DMS 273 (cell line): ENCODE data around the gene ACE.

Experiments used
- DNase-seq: peaks from one replicate; lab custom pipeline; 2025; ENCODE audit not compliant: unreplicated experiment; lab: John Stamatoyannopoulos, UW

ACE gene

DNA sequence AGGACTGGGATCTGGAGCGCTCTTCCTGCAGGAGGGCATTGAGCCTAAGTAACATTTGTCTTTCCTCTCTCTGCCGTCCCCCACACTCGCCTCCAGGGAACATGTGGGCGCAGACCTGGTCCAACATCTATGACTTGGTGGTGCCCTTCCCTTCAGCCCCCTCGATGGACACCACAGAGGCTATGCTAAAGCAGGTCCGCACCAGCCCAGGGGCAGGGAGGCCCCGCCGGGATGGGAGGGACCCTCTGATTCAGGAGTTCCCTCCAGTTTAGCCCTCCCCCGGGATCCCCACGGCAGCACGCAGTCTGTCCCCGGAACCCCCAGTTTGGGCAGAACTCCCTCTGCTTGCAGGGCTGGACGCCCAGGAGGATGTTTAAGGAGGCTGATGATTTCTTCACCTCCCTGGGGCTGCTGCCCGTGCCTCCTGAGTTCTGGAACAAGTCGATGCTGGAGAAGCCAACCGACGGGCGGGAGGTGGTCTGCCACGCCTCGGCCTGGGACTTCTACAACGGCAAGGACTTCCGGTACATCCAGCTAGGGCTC lies 14.1 kb downstream of the ACE start:
- no peak for DNase-seq

GRCh38 chr17:63491413-63491812 lies 14.6 kb downstream of the ACE start:
- DNase-seq, result no peak

DNA sequence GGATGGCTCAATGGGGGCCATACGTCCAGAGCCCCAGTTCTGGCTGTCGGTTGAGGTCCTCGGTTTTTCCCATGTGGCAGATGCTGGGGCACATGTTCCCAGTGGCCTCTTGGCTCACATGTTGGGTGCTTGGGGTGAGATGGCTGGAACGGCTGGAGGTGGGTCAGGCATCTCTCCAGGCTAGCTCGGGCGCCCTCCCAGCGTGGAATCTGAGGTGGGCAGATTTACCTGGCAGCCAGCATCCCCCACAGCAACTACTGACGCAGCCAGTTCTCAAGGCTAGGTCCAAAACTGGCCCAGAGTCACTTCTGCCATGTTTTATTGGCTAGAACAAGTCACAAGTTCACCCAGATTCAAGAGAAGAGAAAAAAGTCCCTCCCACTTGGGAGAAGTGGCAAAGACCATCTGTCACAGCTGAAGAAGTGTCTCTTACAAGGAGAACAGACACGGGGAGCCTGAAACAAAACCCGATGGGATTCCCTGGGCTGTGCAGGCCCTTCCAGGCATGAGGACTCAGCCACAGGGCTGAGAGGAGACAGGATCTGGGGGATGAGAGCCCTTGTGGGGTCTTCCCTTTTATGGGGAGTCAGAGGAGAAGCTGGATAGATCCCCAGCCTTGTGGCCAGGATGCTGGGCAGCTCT lies 15.2 kb downstream of the ACE start:
- peak; percentile 90 for DNase-seq

GRCh38 chr17:63492940-63493339 lies 16.1 kb downstream of the ACE start:
- DNase-seq, result peak; percentile 28

- DNase-seq, result no peak
Observed at GRCh38 chr17:63493411-63493810, 16.6 kb downstream of the ACE start.

- no peak for DNase-seq
Observed at GRCh38 chr17:63494300-63494928, 17.6 kb downstream of the ACE start.

DNA sequence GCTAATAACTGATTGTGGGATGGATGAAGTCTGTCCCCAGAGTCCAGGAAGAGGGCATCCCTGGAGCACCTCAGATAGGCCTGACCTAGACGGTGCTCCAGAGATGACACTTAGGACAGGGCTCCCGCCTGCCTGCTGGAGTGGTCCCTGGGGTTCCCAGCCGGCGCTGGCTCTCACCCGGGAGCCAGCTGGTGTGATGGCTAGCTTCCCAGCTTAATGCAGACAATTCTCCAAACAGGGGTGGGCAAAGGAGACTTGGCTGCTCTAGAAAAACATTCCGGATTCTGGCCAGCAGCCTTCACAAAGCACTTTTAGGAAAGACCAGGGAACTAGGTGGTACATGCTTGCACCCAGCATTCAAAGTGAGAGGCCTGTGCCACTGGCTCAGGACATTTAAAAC lies 18.6 kb downstream of the ACE start:
- peak; percentile 84 for DNase-seq

DNA sequence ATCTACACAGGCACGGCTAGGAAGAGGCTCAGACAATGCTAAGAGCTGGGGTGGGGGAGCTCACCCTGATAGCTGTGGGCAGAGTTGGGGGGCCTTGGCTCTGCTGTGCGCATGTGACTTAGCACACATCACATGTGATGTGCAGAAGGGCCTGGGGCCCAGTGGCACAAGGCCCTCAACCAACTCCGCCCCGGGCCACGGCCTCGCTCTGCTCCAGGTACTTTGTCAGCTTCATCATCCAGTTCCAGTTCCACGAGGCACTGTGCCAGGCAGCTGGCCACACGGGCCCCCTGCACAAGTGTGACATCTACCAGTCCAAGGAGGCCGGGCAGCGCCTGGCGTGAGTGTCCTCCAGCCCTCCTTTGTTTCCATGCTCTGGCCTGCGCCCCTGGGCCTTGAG lies 19.3 kb downstream of the ACE start:
- no peak for DNase-seq

DNA sequence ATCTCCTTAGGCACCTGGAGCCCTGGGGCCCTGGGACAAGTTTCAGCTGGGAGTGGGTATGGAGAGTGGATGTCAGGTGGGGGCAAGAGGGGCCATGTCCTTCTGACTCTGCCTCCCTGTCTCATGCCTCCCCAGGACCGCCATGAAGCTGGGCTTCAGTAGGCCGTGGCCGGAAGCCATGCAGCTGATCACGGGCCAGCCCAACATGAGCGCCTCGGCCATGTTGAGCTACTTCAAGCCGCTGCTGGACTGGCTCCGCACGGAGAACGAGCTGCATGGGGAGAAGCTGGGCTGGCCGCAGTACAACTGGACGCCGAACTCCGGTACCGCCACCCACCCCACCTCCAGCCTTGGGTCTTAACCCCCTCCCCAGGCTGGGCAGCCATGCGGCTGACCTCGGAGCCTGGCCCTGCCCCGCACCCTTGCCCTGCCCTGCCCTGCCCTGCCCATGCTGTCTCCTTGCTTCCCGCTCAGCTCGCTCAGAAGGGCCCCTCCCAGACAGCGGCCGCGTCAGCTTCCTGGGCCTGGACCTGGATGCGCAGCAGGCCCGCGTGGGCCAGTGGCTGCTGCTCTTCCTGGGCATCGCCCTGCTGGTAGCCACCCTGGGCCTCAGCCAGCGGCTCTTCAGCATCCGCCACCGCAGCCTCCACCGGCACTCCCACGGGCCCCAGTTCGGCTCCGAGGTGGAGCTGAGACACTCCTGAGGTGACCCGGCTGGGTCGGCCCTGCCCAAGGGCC lies 20.0 kb downstream of the ACE start:
- no peak for DNase-seq

DNA sequence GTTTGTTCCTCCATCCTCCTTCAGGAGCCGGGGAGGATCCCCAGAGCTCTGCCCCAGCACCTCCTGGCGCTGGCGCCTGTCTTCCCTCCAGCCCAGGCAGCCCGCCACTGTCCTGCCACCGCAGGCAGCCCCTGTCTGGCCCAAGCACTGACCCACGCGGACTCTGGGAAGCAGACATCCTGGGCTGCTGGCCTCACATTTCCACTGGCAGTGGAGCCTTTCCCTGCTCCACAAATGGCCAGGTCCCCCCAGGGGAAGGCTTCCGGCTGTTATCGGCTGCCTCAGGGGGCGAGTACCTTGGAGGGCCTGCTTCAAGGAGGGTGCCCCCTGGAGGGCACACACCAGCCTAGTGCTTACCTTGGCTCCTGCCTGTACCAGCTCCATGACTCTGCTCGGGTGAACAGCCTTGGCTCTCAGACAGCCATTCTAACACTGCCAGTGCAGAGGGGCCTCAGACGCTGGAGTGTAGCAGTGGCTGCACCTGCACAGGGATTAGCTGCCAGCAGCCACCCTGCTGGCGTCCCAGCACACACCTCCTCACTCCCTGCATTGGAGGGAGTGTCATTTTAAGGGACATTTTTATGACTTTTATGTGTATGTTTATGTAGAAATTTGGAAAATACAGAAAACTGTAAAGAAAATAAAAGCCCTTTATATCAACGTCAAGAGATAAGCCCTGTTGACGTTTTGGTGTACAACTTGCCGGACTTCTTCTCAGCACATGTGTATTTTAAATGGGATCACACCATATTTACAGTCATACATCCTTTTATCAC lies 21.0 kb downstream of the ACE start:
- DNase-seq, result peak; percentile 80

DNA sequence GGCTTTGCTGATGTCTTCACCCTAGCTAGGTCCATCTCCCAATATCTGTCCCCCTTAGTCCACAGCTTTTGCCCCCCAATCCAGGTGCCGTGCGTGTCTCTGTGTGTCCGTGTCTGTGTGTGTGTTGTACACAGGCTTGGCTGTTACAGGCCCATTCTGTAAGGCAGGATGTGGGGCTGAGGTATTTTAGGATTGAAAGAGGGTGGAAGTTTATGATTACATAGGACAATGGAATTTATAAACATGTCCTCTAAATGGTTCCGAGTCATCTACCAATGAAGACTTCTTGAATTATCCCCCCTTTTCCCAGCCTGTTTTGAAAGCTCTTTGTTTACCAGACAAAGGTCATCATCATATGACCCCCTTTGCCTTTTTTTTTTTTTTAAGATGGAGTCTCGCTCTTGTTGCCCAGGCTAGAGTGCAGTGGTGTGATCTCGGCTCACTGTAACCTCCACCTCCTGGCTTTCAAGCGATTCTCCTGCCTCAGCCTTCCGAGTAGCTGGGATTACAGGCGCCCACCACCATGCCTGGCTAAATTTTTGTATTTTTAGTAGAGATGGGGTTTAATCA lies 21.9 kb downstream of the ACE start:
- no peak for DNase-seq

DNA sequence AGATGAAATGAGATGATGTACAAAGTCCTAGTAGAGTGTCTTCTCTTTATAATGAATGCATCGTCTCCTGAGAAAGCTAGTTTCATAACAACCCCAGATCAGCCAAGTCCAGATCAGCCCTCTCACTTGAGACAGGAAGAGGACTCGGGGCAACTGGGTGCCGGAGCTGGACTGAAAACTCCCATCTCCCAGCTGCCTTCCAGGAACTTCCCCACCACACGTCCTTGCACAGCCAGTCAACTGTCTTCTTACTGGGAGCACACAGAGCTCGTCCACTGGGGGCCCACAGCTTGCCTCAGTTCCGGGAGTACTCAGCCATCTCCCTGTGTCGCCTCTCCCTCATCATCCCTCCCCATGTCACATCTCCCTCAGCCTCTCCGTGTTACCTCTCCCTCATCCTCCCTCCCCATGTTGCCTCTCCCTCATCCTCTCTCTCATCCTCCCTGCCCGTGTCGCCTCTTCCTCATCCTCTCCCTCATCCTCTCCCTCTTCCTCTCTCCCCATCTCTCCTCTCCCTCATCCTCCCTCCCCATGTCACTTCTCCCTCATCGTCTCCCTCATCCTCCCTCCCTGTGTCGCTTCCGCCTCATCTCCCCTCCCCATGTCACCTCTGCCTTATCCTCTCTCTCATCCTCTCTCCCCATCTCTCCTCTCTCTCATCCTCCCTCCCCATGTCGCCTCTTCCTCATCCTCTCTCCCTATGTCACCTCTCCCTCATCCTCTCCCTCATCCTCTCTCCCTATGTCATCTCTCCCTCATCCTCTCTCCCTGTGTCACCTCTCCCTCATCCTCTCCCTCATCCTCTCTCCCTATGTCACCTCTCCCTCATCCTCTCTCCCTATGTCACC lies 23.9 kb downstream of the ACE start:
- DNase-seq, result no peak

DNA sequence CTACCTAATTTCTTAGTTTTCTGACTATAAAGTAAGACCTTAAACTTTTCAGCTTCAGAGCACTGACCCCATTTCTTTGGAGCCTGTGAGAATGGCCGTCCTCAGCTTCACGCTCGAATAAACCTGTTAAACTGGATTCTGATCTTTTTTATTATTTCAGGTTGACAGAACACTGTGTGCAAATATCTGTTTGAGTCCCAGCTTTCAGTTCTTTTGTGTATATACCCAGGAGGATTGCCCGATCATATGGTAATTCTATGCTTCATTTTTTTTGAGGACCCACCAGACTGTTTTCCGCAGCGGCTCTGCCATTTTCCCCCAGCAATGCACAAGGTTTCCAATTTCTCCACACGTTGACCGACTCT lies 26.5 kb downstream of the ACE start:
- DNase-seq, result no peak

DNA sequence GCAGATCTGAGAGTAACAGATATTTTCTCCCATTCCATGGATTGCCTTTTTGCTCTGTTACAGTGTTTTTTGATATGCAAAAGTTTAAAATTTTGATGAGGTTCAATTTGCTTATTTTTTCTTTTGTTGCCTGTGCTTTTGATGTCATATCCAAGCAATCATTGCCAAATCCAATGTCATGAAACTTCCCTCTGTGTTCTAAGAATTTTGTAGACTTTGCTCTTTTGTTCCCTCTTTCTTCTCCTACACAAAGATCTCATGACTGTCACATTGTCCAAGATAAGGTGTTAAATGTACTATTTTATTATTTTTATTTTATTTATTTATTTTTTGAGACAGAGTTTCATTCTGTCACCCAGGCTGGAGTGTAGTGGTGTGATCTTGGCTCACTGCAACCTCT lies 27.4 kb downstream of the ACE start:
- no peak for DNase-seq

- no peak for DNase-seq
Observed at GRCh38 chr17:63505341-63505740, 28.5 kb downstream of the ACE start.

GRCh38 chr17:63506627-63507026 lies 29.8 kb downstream of the ACE start:
- DNase-seq, result no peak

DNA sequence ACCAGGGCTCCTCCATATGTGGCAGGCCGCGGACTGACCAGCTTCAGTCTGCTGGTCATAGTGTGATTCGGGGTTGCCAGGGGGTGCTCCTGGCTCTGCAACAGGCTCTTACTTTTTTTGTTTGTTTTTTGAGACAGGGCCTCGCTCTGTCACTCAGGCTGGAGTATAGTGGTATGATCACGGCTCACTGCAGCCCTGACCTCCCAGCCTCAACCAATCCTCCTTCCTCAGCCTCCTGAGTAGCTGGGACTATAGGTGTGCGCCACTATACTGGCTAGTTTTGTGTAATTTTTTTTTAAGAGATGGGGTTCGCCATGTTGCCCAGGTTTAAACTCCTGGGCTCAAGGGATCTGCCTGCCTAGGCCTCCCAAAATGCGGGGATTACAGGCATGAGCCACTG lies 34.5 kb downstream of the ACE start:
- no peak for DNase-seq

GRCh38 chr17:63512388-63512787 lies 35.5 kb downstream of the ACE start:
- no peak for DNase-seq

- no peak for DNase-seq
Observed at GRCh38 chr17:63512896-63513644, 36.2 kb downstream of the ACE start.

DNA sequence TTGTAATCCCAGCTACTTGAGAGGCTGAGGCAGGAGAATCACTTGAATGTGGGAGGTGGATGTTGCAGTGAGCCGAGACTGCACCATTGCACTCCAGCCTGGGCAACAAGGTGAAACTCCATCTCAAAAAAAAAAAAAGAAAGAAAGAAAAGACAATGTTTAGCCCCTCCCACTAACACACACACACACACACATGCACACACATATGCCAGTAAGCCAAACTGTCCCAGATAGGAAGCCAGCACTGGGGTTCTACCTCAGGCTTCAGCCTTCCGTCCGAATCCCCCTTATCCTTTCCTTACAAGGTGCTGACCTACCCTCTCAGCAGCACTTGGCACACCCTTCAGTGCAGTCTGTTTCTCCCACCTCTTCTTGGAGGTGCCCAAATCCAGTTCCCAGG lies 37.6 kb downstream of the ACE start:
- no peak for DNase-seq
